Lower leg skin (tissue), 4 donors: ENCODE measurements around the gene PHLPP1. TPM values are rescaled to one million over a fixed set of nuclear protein-coding genes. Genes with fewer than 3 reads are reported as not detected.

ENCODE experiments used
- DNase-seq, 2 donors: peaks; one replicate each; pipeline ENCODE4 v3.0.0-alpha.2; 2019; ENCODE audit warnings: low spot score in 2 of 2
- H3K4me3 ChIP-seq: fragments of 200-600 bp; sonication (generic); 2 replicates; pipeline ENCODE4 v1.5.1; 2017; ENCODE audit warnings: mild to moderate bottlenecking, low read depth; ENCODE audit not compliant: poor library complexity, severe bottlenecking
- POLR2A ChIP-seq, 2 donors: fragments of 450-650 bp; IDR thresholded peaks; one replicate each; pipeline ENCODE4 v1.6.1; 2016 to 2017; ENCODE audit warnings: antibody characterized with exemption in 2 of 2, mild to moderate bottlenecking in 1 of 2, moderate library complexity in 1 of 2
- WGBS, 2 donors: methylation state at CpG; one replicate each; pipeline ENCODE4 v1.1.5; 2018; 5-methylcytosine and 5-hydroxymethylcytosine counted together
- intact Hi-C: fragments of 100-400 bp; cut with DNase I; formaldehyde crosslinking; loops from one replicate; pipeline ENCODE4 v1.15.0; 2023; ENCODE audit warnings: low total_unique reads
- total RNA-seq, 4 donors: library from RNA; depleted of rRNA; stranded (reverse); fragments of >200 nt; gene quantifications; one replicate each; pipeline ENCODE4 v1.1.0, GENCODE V29; 2016
- TF ChIP-seq, protein P1 (sequence below), 3 donors: fragments of 450-650 bp; IDR thresholded peaks; one replicate each; pipeline ENCODE4 v1.5.1; 2016; ENCODE audit warnings: antibody characterized with exemption in 3 of 3, mild to moderate bottlenecking in 3 of 3, moderate library complexity in 2 of 3

PHLPP1 gene
- total RNA-seq, 4 donors from 2014 or later: 27.3 to 38.5 (median 33.1) TPM

DNA sequence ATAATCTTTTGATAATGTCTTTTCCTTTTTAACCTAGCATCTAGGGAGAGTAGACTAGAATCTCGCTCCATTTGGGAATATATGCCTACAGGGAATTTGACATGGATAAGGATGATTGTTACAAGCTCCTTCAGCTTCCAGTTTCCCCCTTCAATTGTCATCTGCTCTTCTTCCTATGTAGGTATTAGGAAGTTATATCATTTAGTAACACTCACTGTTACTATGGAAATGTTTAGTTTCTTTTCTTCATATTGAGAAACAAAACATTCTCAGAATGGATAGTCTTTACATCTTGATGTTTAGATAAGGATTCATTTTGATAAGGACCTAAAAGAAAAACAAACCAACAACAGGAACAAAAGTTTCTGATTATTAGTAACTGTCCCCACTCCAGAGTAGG is 127.6 kb downstream of the PHLPP1 start:
- intact Hi-C loops: no loop called here
- no peak for TF ChIP-seq POLR2A (IDR thresholded peaks at IDR 0.05)
- TF ChIP-seq, protein P1, sequence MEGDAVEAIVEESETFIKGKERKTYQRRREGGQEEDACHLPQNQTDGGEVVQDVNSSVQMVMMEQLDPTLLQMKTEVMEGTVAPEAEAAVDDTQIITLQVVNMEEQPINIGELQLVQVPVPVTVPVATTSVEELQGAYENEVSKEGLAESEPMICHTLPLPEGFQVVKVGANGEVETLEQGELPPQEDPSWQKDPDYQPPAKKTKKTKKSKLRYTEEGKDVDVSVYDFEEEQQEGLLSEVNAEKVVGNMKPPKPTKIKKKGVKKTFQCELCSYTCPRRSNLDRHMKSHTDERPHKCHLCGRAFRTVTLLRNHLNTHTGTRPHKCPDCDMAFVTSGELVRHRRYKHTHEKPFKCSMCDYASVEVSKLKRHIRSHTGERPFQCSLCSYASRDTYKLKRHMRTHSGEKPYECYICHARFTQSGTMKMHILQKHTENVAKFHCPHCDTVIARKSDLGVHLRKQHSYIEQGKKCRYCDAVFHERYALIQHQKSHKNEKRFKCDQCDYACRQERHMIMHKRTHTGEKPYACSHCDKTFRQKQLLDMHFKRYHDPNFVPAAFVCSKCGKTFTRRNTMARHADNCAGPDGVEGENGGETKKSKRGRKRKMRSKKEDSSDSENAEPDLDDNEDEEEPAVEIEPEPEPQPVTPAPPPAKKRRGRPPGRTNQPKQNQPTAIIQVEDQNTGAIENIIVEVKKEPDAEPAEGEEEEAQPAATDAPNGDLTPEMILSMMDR (IDR thresholded peaks at IDR 0.05): no peak
- WGBS, 2 donors: 97 to 98% methylated on average over 1 of the region's 1 CpG
- H3K4me3 ChIP-seq: no peak overlapping the region
- DNase-seq: no peak

DNA sequence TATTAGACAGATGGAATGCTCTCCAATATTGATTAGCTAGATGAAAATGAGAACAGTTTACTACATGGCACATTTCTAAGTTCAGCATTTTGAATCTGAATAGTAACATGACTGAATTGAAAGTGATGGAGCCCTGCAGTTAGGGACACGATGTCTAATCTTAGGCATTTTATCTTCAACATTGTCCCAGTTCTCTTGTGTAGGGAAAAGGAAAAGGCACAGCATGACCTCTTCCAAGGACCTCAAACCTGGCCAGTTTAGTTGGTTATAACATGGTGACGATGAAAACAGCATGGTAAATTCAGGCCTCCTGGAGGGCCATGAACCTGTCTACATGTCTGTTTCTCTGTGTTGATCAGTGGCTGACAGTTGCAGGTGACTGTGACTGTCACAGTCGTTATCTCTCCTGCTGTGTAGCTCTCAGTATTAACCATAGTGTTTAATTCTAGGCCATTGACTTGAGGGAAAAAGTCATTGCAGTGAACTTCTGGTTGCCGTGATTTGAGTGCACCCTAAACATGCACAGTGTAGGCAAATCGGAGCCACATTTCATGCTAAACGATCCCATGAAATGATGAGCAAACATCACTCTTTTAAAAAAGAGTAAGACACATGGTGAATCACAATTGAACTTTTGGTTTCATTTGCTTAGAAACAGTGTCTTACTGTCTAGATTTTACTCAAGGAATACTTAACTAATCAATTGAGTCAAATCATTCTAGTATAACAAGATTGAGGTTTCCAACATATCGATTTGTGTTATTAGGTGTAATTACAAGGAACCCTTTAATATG is 129.7 kb downstream of the PHLPP1 start:
- DNase-seq: no peak
- intact Hi-C loops: no loop called here
- WGBS, 2 donors: 88 to 92% methylated on average over 7 of the region's 7 CpGs
- H3K4me3 ChIP-seq: no peak overlapping the region
- no peak for TF ChIP-seq POLR2A (IDR thresholded peaks at IDR 0.05)
- TF ChIP-seq, protein P1 (IDR thresholded peaks at IDR 0.05): no peak

DNA sequence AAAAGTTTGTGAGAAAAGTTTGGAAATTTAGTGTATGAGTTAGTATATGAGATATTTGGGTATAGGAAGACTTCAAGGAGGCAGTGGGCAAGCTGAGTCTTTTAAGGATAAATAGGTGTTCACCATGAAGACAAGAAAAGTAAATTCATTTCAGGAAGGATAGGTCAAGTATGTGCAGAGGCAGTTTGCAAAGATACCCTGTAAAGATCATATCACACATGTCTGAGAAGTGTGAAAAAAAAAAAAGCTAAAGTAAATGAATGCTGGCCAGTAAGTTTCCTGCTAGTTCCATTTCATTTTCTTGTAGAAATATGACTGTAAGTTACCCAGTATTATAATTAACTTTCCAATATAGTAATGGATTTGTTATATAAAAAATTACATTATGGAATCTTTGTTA is 131.0 kb downstream of the PHLPP1 start:
- no peak for TF ChIP-seq POLR2A (IDR thresholded peaks at IDR 0.05)
- TF ChIP-seq, protein P1 (IDR thresholded peaks at IDR 0.05): no peak
- intact Hi-C loops: no loop called here
- no peak overlapping the region for H3K4me3 ChIP-seq
- DNase-seq: no peak

DNA sequence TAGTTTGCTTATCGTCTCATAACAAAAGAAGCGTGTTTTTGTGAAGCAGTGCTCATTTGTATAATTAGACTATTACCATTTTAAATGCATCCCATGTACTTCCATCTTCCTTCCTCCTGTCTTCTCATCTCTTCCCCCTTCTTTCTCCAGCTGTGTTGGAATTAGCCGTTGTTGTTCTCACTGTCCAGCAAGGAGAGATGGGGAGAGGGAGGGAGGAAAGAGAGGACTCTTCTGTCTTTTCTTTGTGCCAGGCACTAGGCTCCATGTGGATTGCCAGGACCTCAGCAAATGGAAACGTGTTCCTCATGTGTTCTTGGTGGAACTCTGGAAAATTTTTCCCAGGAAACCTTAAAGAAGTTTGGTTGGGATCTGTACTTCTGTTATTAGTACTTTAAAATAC is 131.7 kb downstream of the PHLPP1 start:
- H3K4me3 ChIP-seq: no peak overlapping the region
- TF ChIP-seq, protein P1 (IDR thresholded peaks at IDR 0.05): no peak
- no peak for TF ChIP-seq POLR2A (IDR thresholded peaks at IDR 0.05)
- no peak for DNase-seq
- WGBS, 2 donors: 78 to 79% methylated on average over 4 of the region's 4 CpGs
- intact Hi-C loops: no loop called here

DNA sequence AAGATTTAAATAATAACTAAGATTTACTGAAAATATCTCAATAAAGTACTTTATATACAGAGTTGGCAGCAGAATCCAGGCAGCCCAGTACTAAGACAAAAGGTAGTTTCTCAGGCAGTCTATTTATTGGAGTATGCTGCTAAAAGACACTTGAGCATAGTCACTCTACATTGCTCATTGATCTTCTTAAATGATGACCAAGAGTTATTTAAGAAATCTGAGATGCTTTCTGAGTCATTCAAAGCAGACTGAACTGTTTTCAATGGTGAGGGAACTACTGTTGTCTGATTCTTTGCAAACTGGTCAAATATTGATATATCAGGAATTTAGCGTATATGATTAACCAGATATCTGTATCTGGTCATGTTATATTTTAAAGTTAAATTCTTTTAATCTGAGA is 133.6 kb downstream of the PHLPP1 start:
- H3K4me3 ChIP-seq: no peak overlapping the region
- DNase-seq: no peak
- 96 to 98% methylated on average over 1 of the region's 1 CpG for WGBS, 2 donors
- no peak for TF ChIP-seq POLR2A (IDR thresholded peaks at IDR 0.05)
- TF ChIP-seq, protein P1 (IDR thresholded peaks at IDR 0.05): no peak
- intact Hi-C loops: no loop called here
